ENCODE measurements around the gene GSTA4.

GRCh38 chr6:53029257-53029656 is 34.2 kb upstream of the GSTA4 start:
- no peak for TF ChIP-seq EZH2 (IDR thresholded peaks at IDR 0.05; ENCODE audit: low read length, missing control alignments)
- no peak for TF ChIP-seq CTCF (conservative IDR thresholded peaks at IDR 0.05 in 1 of 2, IDR thresholded peaks at IDR 0.05 in 1 of 2; ENCODE audit: low read depth in 1 of 2, low read length in 2 of 2)
